ENCODE results near the gene TMEM269.
A peak's percentile ranks its signal among the peaks of the same experiment; 100 is the strongest.

The TMEM269 gene

DNA sequence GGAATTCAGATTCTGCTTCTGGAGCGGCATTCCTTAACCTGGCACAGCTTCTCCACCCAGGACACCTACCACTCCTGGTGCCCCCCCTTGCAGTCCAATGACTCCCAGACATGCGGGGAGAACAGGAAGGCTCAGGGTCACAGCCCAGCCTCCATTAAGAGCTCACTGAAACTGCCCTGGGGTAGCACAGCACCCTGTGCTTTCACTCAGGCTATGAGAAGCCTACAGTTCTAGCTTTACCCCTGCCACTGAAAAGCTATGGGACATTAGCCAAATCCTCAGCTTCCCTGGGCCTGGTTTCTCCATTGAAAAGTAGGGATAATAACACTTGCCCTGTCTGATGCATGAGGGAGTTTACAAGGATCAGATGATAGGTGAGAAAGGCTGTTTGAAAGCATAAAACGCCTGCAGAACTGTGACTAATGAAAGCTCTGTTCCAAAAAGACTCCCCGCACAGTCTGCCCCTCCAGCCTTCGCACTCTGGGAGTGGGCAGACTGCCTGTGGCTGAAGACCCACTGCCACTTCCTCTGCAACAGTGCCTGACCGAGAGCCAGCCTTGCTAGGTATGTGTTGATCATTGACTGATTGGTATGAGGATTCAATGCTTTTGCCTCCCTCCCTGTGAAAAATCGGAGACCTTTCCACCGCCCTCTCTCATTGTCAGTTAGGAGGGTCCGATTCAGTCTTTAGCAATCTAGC lies 42.0 kb upstream of the TMEM269 start:
- no peak overlapping the region for H3K4me3 ChIP-seq (ENCODE audit: low read length)
- TF ChIP-seq, protein P1, sequence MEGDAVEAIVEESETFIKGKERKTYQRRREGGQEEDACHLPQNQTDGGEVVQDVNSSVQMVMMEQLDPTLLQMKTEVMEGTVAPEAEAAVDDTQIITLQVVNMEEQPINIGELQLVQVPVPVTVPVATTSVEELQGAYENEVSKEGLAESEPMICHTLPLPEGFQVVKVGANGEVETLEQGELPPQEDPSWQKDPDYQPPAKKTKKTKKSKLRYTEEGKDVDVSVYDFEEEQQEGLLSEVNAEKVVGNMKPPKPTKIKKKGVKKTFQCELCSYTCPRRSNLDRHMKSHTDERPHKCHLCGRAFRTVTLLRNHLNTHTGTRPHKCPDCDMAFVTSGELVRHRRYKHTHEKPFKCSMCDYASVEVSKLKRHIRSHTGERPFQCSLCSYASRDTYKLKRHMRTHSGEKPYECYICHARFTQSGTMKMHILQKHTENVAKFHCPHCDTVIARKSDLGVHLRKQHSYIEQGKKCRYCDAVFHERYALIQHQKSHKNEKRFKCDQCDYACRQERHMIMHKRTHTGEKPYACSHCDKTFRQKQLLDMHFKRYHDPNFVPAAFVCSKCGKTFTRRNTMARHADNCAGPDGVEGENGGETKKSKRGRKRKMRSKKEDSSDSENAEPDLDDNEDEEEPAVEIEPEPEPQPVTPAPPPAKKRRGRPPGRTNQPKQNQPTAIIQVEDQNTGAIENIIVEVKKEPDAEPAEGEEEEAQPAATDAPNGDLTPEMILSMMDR (conservative IDR thresholded peaks at IDR 0.05; ENCODE audit: low read length), result no peak
- no peak for DNase-seq (ENCODE audit: low read depth)

DNA sequence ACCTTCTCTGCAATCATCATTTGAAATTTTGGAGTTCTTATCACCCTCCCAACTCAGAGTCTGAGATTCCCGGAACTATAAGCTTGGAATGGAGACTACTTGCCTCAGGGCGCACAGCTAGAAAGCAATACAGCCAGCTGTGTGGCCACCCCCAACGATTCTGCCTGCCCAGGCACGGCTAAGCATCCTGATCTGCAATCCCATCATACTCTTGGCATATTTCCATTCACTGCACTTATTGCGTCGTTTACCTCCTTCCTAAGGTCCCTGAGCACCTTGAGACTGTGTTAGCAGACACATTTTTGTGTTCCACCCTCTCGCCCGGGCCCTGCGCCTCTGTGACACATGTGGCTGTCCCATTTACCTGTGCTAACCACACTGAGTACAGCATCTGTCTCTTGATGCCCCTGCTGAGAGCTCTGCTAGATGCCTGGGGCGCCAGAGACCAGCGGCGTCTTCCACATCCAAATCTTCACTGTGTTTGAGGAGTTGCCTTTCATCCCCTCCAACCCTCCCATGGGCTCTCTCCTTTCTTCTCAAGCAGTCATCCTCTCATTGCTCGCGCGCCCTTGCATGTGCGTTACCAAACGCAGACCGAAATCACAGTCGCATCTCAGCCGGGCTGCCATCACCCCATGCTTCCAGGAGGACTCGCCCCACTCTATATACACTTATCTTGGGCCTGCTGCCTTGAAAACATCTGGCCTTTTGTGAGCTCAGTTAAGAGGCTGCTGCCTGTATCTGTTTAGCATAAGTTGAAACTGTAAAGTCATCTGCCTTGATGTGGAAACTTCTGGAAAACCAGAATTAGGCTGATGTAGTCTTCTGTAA lies 41.3 kb upstream of the TMEM269 start:
- no peak for DNase-seq (ENCODE audit: low read depth)
- TF ChIP-seq, protein P1 (conservative IDR thresholded peaks at IDR 0.05; ENCODE audit: low read length), result no peak
- H3K4me3 ChIP-seq (ENCODE audit: low read length), result no peak overlapping the region

DNA sequence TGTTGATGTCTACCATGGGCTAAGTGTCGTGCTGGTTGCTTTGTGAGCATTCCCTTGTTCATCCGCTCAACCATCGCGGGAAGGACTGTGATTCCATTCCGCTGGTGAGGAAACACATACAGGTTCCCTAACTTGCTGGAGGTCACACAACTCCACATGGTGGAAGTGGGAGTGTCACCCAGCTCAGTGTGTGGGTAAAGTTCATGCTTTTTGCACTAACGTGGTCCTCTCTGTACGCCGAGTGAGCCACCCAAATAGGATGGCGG lies 40.7 kb upstream of the TMEM269 start:
- no peak overlapping the region for H3K4me3 ChIP-seq (ENCODE audit: low read length)
- DNase-seq (ENCODE audit: low read depth), result no peak
- TF ChIP-seq, protein P1 (conservative IDR thresholded peaks at IDR 0.05; ENCODE audit: low read length), result no peak

DNA sequence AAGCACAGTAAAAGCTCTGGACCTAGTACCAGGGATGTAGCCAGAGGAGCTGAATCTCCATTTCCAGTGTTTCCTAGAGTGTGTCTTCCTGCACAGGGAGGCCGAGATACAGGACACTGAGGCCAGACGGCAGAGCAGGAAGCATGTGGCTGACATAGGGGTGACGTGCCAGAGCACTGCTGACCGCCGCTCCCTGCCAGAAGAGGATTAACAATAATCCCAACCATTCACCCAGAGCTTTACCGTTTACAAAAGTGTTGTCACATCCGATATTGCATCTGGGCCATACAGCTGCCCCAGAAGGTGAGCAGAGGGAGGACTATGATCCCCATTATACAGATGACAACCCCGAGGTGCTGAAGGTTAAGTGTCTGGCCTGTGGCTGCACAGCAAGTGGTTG lies 38.9 kb upstream of the TMEM269 start:
- TF ChIP-seq, protein P1 (conservative IDR thresholded peaks at IDR 0.05; ENCODE audit: low read length), result no peak
- no peak overlapping the region for H3K4me3 ChIP-seq (ENCODE audit: low read length)
- no peak for DNase-seq (ENCODE audit: low read depth)

DNA sequence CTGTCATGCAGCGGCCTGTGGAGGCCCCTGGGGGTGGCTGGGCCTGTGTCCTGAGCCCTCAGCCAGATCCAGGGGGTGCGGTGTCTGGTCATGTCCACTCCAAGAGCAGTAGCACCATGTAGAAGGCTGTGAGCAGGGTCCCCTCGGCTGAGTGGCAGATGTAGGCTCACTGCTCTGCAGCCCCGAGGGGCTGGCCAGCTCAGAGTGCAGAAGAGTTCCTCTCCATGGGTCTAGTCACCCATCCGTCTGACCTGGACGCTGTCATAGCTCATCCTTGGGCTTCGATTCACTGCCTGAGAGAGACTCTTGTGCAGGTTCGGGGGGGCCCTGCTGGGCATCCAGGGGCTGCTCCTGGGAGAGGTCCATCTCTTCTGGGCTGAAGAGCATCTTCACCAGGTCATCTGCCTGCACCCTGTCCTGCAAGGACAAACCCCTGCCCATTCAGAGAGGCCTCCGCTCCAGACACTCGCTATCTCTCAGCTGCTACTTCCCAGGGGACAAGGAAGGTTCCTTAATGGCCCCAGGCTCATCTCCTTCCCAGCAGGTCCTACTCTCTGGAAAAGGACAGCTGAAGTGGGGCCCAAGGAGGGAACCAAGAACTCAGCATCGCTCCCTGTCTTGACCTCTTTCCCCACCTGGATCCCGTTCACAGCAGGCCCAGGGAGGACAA lies 38.2 kb upstream of the TMEM269 start:
- TF ChIP-seq, protein P1 (conservative IDR thresholded peaks at IDR 0.05; ENCODE audit: low read length), result no peak

DNA sequence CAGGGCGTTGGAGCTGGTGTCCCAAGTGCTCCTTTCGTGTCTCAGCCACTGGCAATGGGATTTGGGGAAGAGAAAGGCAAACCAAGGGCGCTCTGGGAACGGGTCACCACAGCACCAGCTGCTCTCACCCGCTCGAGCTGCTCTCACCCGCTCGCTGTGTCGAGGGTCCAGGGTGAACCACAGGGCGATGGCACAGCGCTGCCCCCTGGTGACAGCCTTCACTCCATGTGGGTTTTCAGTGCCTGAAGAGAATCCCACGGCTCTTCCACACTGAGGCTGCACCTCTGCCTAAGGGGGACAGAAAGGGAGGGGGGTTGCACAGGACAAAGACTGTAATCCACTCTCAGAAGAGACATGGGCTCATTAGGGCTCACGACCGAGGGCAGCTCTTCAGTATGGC lies 37.7 kb upstream of the TMEM269 start:
- TF ChIP-seq, protein P1 (conservative IDR thresholded peaks at IDR 0.05; ENCODE audit: low read length), result peak; percentile 56
- H3K4me3 ChIP-seq (ENCODE audit: low read length), result no peak overlapping the region
- DNase-seq (ENCODE audit: low read depth), result no peak

More for the DNA sequence above, 38.2 kb upstream of the TMEM269 start:
- no peak for DNase-seq (ENCODE audit: low read depth)
- no peak overlapping the region for H3K4me3 ChIP-seq (ENCODE audit: low read length)
